Posterior vena cava (tissue), 2 donors: ENCODE results near the gene GRIK5. TPM values are rescaled to one million over a fixed set of nuclear protein-coding genes. Genes with fewer than 3 reads are reported as not detected.

Experiments
- DNase-seq: peaks from one replicate; pipeline ENCODE4 v3.0.0-alpha.2; 2020; ENCODE audit warnings: low spot score
- intact Hi-C, 2 donors: fragments of 100-400 bp; cut with DNase I; formaldehyde crosslinking; loops; one replicate each; pipeline versions ENCODE4 v1.14.1 to v1.14.2; 2022 to 2023
- total RNA-seq, 2 donors: library from RNA; stranded (reverse); fragmentation: NEBNext Ultra II Directional; extraction: Animal tissue kit (Norgen Biotek cat#: 25700); gene quantifications; one replicate each; pipeline ENCODE4 v1.2.1, GENCODE V29; 2021
- donor health status: DM: yes; HTN: yes; CAD: no.
- donor health status: DM: yes; HTN: yes; CAD: no.

GRIK5 gene
- total RNA-seq, 2 donors from 2014 or later: 11.3 to 13.4 TPM

DNA sequence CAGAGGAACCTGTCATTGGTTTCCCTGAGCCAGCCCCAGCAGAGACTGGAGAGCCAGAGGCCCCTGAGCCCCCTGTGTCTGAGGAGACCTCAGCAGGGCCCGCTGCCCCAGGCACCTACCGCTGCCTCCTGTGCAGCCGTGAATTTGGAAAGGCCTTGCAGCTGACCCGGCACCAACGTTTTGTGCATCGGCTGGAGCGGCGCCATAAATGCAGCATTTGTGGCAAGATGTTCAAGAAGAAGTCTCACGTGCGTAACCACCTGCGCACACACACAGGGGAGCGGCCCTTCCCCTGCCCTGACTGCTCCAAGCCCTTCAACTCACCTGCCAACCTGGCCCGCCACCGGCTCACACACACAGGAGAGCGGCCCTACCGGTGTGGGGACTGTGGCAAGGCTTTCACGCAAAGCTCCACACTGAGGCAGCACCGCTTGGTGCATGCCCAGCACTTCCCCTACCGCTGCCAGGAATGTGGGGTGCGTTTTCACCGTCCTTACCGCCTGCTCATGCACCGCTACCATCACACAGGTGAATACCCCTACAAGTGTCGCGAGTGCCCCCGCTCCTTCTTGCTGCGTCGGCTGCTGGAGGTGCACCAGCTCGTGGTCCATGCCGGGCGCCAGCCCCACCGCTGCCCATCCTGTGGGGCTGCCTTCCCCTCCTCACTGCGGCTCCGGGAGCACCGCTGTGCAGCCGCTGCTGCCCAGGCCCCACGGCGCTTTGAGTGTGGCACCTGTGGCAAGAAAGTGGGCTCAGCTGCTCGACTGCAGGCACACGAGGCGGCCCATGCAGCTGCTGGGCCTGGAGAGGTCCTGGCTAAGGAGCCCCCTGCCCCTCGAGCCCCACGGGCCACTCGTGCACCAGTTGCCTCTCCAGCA, 10.1 kb upstream of the GRIK5 start:
- no peak for DNase-seq
- intact Hi-C loops: no loop called here

GRCh38 chr19:42079276-42079669, 9.3 kb upstream of the GRIK5 start:
- no peak for DNase-seq
- intact Hi-C loops: no loop called here

GRCh38 chr19:42078538-42079275, 8.7 kb upstream of the GRIK5 start:
- intact Hi-C loops: no loop called here
- DNase-seq: no peak

DNA sequence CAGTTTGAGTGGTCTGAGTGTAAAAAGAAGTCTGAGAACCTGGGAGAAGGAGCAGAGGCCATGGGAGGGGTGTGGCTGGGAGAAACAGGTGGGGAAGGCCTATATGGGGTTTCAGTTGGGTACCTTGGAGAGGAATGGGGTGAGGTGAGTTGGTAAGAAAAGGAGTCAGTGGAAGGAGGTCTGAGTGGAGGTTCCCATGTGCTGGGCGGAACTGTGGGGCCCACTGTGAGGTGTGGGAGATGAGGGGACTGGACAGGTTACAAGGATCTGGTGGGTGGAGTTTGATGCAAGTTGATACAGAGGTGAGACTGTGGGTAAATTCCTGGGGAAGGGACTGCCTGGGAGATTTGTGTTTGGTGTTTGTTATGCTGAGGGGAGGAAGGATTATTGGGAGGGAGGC, 8.1 kb upstream of the GRIK5 start:
- intact Hi-C loops: no loop called here
- DNase-seq: no peak

- intact Hi-C loops: no loop called here
- no peak for DNase-seq
These were observed 6.5 kb upstream of the GRIK5 start for GRCh38 chr19:42076380-42076944.

- intact Hi-C loops: no loop called here
- peak; percentile 100 for DNase-seq
These were observed 5.8 kb upstream of the GRIK5 start, which contains the start of gene ZNF574 for GRCh38 chr19:42075616-42076379. Gene ZNF574, plus strand, starts transcription at chr19:42076166. Its CDS starts 2,441 bp downstream, at chr19:42078607.

DNA sequence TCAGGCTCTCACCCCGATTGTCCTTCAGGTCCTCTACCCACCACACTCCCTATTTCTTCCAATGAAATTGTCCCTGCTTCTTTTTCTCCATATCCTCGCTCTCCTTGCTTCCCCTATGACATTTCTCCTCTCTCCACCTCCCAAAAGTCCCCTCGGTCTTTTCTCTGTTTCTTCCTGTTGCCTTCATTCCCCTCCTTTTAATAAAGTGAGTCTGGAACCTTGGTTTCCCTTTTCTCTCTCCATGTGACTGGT, 5.3 kb upstream of the GRIK5 start:
- intact Hi-C loops: no loop called here
- no peak for DNase-seq

DNA sequence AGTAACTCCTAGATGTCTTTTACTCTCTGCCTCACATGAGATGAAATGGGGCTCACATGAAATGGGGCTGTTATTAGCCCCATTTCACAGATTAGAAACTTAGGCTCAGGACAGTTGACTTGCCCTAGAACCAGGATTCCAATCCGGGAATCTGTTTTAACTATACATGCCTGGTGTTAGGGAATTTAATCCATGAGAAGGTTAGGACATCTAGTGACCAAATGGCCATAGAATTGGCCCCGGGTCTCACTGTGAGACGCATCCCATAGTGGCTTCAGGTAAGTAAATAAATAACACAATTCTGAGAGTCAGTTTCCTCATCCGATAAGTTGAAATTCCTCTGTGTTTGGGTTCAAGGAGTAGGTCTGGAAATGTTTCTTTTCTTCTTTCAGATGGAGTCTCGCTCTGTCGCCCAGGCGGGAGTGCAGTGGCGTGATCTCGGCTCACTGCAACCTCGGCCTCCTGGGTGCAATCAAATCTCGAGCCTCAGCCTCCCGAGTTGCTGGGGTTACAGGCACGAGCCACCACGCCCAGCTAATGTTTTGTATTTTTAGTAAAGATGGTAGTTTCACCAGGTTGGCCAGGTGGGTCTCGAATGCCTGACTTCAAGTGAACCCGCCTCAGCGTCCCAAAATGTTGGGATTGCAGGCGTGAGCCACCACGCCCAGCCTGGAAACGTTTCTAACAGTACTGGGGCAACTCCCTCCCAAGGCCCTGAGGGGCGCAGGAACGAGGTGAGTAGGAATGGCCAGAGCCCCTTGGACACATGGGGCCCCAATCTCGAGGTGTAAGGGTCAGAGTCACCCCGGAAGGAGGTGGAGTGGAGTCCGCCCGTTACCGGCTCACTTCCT, 4.7 kb upstream of the GRIK5 start:
- intact Hi-C loops: no loop called here
- DNase-seq: no peak

DNA sequence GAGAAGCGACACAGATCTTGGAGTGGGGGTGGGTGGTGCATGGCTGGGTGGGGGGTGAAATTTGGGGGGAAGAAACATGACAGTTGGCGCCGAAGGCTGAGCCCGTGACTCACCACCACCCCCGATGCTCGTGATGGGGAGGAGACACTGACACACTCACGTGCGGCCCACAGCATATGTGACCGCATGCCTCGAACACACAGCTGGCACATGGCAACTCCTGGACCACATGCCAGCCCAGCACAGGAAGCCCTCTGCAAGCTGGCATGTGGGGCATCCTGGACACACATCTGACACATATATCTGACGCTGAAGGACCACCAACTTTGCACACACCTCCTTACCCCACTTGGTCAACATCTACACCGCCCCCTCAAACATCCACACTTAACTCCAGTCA, 1.2 kb upstream of the GRIK5 start:
- intact Hi-C loops: no loop called here
- DNase-seq: no peak

- intact Hi-C loops: no loop called here
- no peak for DNase-seq
These were observed 1.0 kb downstream of the GRIK5 start for GRCh38 chr19:42068756-42069571.

GRCh38 chr19:42068361-42068755, 1.6 kb downstream of the GRIK5 start:
- no peak for DNase-seq
- intact Hi-C loops: no loop called here

DNA sequence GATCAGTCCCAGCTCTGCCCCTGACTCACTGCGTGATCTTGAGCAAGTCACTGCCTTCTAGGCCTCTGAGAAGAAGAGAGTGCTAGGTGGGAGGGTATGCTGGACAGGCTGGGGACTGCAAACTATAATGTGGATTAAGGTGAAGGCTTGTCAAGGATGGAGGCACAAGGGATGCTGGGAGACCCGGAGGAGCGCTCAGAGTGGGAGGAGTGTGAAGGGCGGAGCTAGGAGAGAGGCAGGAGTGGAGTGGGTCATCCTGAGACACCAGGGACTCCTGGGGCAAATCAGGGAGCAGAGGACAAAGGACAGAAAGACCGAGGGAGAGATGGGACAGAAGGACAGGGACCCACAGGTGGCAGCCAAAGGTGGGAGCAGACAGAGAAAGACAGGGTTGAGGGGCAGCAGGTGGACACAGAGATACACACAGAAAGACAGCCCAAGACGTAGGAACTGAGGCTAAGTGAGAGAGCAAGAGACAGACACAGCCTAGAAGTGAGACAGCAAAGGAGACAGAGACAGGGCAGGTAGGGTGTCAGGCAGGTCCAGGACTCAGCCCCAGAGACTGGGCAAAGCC, 2.6 kb downstream of the GRIK5 start:
- intact Hi-C loops: no loop called here

GRCh38 chr19:42066075-42066754, 3.8 kb downstream of the GRIK5 start:
- intact Hi-C loops: no loop called here
- DNase-seq: no peak

More for the DNA sequence above, 2.6 kb downstream of the GRIK5 start:
- DNase-seq: no peak

DNA sequence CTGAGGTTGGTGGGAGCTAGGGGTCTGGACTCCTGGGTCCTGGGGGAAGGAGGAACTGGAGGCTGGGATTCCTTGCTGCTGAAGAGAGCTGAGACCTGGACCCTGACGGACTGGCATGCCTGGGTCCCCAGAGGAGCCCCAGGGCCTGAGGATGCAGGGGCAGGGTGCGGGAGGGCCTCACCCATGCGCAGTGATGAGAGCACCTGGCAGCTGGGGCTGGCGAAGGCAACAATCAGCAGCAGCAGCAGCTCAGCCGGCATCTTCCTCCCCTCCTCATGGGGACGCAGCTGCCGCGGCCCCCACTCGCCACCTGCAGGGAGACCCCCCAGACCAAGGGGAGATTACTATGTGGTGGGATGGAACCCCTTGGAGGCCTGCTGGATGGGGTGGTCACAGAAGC, 4.5 kb downstream of the GRIK5 start:
- intact Hi-C loops: no loop called here
- no peak for DNase-seq

GRCh38 chr19:42065051-42065450, 5.0 kb downstream of the GRIK5 start:
- DNase-seq: no peak
- intact Hi-C loops: no loop called here

- intact Hi-C loops: no loop called here
- DNase-seq: no peak
These were observed 5.6 kb downstream of the GRIK5 start for GRCh38 chr19:42064432-42064831.

DNA sequence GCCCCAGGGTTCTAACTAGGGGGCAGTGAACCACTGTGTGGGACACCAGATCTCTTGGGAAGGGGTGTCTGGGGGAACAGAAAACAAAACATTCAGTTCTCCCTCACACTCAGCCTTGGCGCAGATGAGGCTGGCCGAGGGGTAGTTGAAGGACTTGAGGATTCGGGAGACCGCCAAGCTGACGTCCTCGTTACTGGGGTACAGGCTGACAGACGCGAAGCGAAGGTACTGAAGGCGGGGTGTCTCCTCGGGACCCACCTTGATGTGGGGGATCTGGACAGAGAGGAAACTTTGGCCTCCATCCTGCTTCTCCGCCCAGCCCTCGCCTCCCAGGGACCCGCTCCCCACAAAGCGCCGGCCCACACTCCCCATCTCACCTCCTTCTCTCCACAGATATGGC, 7.6 kb downstream of the GRIK5 start:
- intact Hi-C loops: no loop called here

More for the DNA sequence above, 7.6 kb downstream of the GRIK5 start:
- DNase-seq: no peak
